HL-60 (cell line): ENCODE data around the gene UVSSA.

ENCODE experiments used
- POLR2AphosphoS5 ChIP-seq: IDR thresholded peaks from 2 replicates; pipeline ENCODE4 v1.6.1; 2012; ENCODE audit warnings: low read depth
- TF ChIP-seq, protein P1 (sequence below): IDR thresholded peaks from one replicate; pipeline ENCODE4 v1.5.1; 2011; ENCODE audit warnings: low read length, control low read depth, inconsistent platforms; ENCODE audit not compliant: insufficient read depth
- TF ChIP-seq, protein P2 (sequence below): IDR thresholded peaks from 2 replicates; pipeline ENCODE4 v1.6.1; 2012; ENCODE audit warnings: low read depth; ENCODE audit not compliant: insufficient replicate concordance

DNA sequence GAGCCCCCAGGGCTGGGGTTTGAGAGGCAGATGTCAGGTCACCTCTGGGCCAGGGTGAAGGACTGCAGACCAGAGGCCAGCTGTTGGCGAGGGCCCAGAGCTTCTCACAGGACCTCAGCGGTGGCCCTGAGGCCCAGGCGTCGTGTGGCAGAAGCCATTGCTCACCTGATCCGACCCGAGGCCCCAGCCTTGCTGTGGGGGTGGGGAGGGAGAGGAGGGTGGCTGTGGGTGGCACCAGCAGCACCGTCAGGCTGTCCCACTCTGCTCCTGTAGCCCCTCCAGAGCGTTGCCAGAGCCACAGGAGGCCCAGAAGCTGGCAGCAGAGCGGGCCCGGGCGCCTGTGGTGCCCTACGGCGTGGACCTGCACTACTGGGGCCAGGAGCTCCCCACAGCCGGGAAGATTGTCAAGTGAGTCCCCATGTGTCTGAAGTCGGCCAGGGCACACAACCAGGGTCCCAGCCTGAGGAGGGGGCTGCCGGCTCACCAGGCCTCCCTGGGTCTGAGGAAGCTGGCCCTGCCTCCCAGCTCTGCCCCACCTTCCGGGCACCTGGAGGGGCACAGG is 28.8 kb downstream of the UVSSA start:
- TF ChIP-seq, protein P1, sequence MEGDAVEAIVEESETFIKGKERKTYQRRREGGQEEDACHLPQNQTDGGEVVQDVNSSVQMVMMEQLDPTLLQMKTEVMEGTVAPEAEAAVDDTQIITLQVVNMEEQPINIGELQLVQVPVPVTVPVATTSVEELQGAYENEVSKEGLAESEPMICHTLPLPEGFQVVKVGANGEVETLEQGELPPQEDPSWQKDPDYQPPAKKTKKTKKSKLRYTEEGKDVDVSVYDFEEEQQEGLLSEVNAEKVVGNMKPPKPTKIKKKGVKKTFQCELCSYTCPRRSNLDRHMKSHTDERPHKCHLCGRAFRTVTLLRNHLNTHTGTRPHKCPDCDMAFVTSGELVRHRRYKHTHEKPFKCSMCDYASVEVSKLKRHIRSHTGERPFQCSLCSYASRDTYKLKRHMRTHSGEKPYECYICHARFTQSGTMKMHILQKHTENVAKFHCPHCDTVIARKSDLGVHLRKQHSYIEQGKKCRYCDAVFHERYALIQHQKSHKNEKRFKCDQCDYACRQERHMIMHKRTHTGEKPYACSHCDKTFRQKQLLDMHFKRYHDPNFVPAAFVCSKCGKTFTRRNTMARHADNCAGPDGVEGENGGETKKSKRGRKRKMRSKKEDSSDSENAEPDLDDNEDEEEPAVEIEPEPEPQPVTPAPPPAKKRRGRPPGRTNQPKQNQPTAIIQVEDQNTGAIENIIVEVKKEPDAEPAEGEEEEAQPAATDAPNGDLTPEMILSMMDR = no peak
- no peak for TF ChIP-seq POLR2AphosphoS5
- TF ChIP-seq, protein P2, sequence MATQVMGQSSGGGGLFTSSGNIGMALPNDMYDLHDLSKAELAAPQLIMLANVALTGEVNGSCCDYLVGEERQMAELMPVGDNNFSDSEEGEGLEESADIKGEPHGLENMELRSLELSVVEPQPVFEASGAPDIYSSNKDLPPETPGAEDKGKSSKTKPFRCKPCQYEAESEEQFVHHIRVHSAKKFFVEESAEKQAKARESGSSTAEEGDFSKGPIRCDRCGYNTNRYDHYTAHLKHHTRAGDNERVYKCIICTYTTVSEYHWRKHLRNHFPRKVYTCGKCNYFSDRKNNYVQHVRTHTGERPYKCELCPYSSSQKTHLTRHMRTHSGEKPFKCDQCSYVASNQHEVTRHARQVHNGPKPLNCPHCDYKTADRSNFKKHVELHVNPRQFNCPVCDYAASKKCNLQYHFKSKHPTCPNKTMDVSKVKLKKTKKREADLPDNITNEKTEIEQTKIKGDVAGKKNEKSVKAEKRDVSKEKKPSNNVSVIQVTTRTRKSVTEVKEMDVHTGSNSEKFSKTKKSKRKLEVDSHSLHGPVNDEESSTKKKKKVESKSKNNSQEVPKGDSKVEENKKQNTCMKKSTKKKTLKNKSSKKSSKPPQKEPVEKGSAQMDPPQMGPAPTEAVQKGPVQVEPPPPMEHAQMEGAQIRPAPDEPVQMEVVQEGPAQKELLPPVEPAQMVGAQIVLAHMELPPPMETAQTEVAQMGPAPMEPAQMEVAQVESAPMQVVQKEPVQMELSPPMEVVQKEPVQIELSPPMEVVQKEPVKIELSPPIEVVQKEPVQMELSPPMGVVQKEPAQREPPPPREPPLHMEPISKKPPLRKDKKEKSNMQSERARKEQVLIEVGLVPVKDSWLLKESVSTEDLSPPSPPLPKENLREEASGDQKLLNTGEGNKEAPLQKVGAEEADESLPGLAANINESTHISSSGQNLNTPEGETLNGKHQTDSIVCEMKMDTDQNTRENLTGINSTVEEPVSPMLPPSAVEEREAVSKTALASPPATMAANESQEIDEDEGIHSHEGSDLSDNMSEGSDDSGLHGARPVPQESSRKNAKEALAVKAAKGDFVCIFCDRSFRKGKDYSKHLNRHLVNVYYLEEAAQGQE = no peak
